ENCODE data around the gene OR2T34. TPM values are rescaled to one million over a fixed set of nuclear protein-coding genes. Genes with fewer than 3 reads are reported as not detected.
A peak's percentile ranks its signal among the peaks of the same experiment; 100 is the strongest.
"Not testable (repeated sequence)": the region's sequence is repeated elsewhere in the genome, so short reads cannot be mapped to it uniquely, and the experiment has no call there.

The OR2T34 gene
- total RNA-seq = not detected

- H3K27me3 ChIP-seq; ATAC-seq; DNase-seq; in situ Hi-C loops (cut with MboI; ENCODE audit: low sequenced_read_pairs in 4 of 4); intact Hi-C loops (cut with DNase I; ENCODE audit: low total_unique reads); H3K36me3 ChIP-seq; H3K9me3 ChIP-seq; H3K4me3 ChIP-seq; H3K4me1 ChIP-seq; H3K27ac ChIP-seq: not testable (repeated sequence)
Measured at GRCh38 chr1:248574657-248575056, at the start of gene OR2T34. TSS of gene OR2T34 (minus strand) at chr1:248574757. CDS start at chr1:248574757, 0 bp downstream.

GRCh38 chr1:248622570-248623001, 48.0 kb upstream of the OR2T34 start:
- in situ Hi-C loops (cut with MboI; ENCODE audit: low sequenced_read_pairs in 4 of 4) (no loop called here), intact Hi-C loops (cut with DNase I; ENCODE audit: low total_unique reads) (no loop called here)
- no peaks in the 10 kb centered on the region for H3K27me3 ChIP-seq
- no peak for DNase-seq
- H3K4me3 ChIP-seq = no peak overlapping the region
- H3K4me1 ChIP-seq = no peaks in the 10 kb centered on the region
- peak in 1 of 5 experiments; percentile 40 for TF ChIP-seq CTCF (IDR thresholded peaks at IDR 0.05 in 4 of 5, conservative IDR thresholded peaks at IDR 0.05 in 1 of 5)
- TF ChIP-seq POLR2A (IDR thresholded peaks at IDR 0.05) = no peak
- H3K36me3 ChIP-seq = no peaks in the 10 kb centered on the region
- H3K9me3 ChIP-seq = no peaks in the 10 kb centered on the region
- H3K27ac ChIP-seq = no peak overlapping the region
- ATAC-seq = no peak

GRCh38 chr1:248621770-248622169, 47.2 kb upstream of the OR2T34 start:
- Histone ChIP-seq H3K9me3 (no peaks in the 10 kb centered on the region), H3K4me1 (no peaks in the 10 kb centered on the region), H3K4me3 (no peak overlapping the region), H3K36me3 (no peaks in the 10 kb centered on the region), H3K27me3 (no peaks in the 10 kb centered on the region), H3K27ac (no peak overlapping the region)
- ATAC-seq (no peak), DNase-seq (no peak)
- in situ Hi-C loops (cut with MboI; ENCODE audit: low sequenced_read_pairs in 4 of 4) (no loop called here), intact Hi-C loops (cut with DNase I; ENCODE audit: low total_unique reads) (no loop called here)
- no peak for TF ChIP-seq POLR2A (IDR thresholded peaks at IDR 0.05)
- no peak for TF ChIP-seq CTCF (IDR thresholded peaks at IDR 0.05 in 4 of 5, conservative IDR thresholded peaks at IDR 0.05 in 1 of 5)

GRCh38 chr1:248618878-248619277, 44.3 kb upstream of the OR2T34 start:
- DNase-seq = no peak
- Histone ChIP-seq H3K36me3 (no peaks in the 10 kb centered on the region), H3K9me3 (no peaks in the 10 kb centered on the region), H3K4me3 (no peak overlapping the region), H3K4me1 (no peaks in the 10 kb centered on the region), H3K27me3 (no peaks in the 10 kb centered on the region), H3K27ac (no peak overlapping the region)
- no peak for TF ChIP-seq POLR2A (IDR thresholded peaks at IDR 0.05)
- TF ChIP-seq CTCF (IDR thresholded peaks at IDR 0.05 in 4 of 5, conservative IDR thresholded peaks at IDR 0.05 in 1 of 5) = peak in 1 of 5 experiments; percentile 44
- intact Hi-C loops (cut with DNase I; ENCODE audit: low total_unique reads) (no loop called here), in situ Hi-C loops (cut with MboI; ENCODE audit: low sequenced_read_pairs in 4 of 4) (no loop called here)
- ATAC-seq = no peak

GRCh38 chr1:248618119-248618518, 43.6 kb upstream of the OR2T34 start:
- DNase-seq = no peak
- Histone ChIP-seq H3K9me3 (no peaks in the 10 kb centered on the region), H3K4me1 (no peaks in the 10 kb centered on the region), H3K27ac (no peak overlapping the region), H3K4me3 (no peak overlapping the region), H3K27me3 (no peaks in the 10 kb centered on the region), H3K36me3 (no peaks in the 10 kb centered on the region)
- in situ Hi-C loops (cut with MboI; ENCODE audit: low sequenced_read_pairs in 4 of 4) = no loop called here
- intact Hi-C loops (cut with DNase I; ENCODE audit: low total_unique reads) = no loop called here
- TF ChIP-seq CTCF (IDR thresholded peaks at IDR 0.05 in 4 of 5, conservative IDR thresholded peaks at IDR 0.05 in 1 of 5) (no peak), POLR2A (IDR thresholded peaks at IDR 0.05) (no peak)
- ATAC-seq = no peak
